IMR-90 (cell line): ENCODE data around the gene ATP5PD.

Experiments
- CHD1 ChIP-seq: IDR thresholded peaks from 2 replicates; pipeline ENCODE4 v1.6.1; 2012; ENCODE audit warnings: low read depth, low read length, improper control_type of control experiment
- CTCF ChIP-seq: conservative IDR thresholded peaks from 2 replicates; pipeline ENCODE4 v1.5.1; 2012; ENCODE audit warnings: mild to moderate bottlenecking, low read depth, low read length, improper control_type of control experiment
- MAFK ChIP-seq: IDR thresholded peaks from 2 replicates; pipeline ENCODE4 v1.6.1; 2012; ENCODE audit warnings: low read depth, low read length, improper control_type of control experiment
- POLR2A ChIP-seq: IDR thresholded peaks from 2 replicates; pipeline ENCODE4 v1.6.1; 2012; ENCODE audit warnings: mild to moderate bottlenecking, low read depth, low read length

- TF ChIP-seq MAFK: no peak
- no peak for TF ChIP-seq CTCF
- no peak for TF ChIP-seq CHD1
- TF ChIP-seq POLR2A: no peak
Observed at GRCh38 chr17:75061055-75061438, 14.3 kb upstream of the ATP5PD start.
